Activated gamma-delta T cell treated with Interleukin-2 at 50 U/mL for 16 hours (primary cell): ENCODE measurements around the gene NPHP4.
"Not testable (repeated sequence)": the region's sequence is repeated elsewhere in the genome, so short reads cannot be mapped to it uniquely, and the experiment has no call there.

Experiments
- DNase-seq: peaks from one replicate; pipeline ENCODE4 v3.0.0-alpha.2; 2020

Gene NPHP4

DNA sequence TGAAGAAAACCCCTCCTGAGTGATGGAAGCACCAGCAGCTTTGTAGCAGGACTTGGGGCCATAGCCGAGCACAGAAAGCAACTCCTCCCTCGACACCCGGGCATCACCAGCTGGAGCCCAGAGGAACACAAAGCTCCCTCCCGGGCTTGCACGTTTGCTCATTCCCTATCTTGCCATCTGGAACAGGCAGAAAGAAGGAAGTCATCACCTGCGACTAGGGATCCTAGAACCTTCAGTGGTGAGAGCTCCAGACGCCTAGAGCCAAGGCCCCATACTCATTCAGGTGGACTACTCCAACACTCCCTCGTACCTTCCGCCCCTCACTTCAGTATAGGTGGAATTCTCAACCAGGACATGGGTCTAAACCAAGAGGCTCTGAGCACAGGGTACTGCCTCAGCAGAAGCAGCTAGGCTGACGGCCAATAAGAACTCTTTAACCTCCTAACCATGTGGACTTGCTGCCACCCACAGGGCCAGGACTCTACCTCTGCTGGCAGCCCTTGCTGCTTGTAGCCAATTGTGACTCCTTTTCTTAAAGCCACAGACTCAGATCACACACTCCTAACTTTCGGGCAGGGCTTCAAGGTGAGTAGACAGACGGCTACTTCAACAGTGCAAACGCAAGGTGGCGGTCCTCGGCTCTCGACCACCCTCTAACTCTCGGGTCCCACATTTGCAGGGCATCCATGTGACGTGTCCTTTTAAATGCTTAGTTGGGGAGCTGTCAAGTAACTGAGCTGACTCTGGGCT lies 65.4 kb downstream of the NPHP4 start:
- DNase-seq, result no peak

DNA sequence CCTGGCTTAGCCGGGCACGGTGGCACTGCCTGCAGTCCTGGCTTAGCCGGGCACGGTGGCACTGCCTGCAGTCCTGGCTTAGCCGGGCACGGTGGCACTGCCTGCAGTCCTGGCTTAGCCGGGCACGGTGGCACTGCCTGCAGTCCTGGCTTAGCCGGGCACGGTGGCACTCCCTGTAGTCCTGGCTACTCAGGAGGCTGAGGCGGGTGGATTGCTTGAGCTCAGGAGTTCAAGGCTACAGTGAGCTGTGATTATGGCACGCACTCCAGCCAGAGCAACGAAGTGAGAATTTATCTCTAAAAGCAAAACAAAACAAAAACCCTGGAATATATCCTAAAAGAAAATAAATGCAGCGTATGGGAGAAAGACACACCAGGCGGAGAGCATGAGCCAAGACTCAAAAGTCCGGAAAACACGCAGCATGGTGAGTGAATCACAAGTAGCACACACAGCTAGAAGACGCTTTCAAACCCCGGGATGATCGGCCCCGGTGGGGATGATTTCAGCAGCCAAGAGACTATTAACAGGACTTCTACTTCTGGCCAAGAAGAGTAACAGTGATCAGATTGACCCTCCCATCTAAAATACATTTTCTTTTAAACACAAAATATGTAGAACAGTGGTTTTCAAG lies 69.4 kb downstream of the NPHP4 start:
- not testable (repeated sequence) for DNase-seq

DNA sequence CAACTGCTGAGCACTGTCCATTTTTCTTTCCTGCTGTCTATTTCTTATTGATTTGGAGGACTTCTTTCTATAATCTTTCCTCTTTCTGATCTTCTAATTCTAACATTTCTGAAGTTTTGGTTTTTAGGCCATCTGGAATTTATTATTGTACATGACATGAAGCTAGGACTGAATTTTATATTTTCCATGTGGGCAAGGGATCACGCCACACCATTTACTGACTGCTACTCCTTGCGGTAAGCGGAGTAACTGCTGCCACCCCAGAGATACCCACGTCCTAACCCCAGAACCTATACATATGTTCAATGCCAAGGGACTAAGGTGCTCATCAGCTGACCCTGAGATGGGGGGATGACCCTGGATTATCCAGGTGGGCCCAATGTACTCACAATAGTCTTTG lies 70.6 kb downstream of the NPHP4 start:
- DNase-seq, result no peak

DNA sequence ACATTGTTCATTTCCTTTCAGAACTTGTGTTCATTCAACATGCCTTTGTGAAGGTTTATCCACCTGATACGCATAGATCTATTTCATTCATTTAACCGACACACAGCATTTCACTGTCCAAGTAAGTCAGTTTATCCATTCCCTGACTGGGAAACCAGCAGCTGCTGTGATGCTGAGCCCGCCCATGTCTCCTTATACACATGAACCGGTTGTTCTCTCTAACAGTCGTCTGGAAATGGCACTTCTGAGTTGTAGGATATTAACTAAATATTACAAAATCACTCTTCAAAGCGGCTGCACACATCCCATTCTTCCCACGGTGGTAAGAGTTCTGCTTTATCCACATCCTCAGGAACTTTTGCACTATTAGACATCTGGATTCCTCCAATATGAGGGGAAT lies 71.1 kb downstream of the NPHP4 start:
- no peak for DNase-seq

DNA sequence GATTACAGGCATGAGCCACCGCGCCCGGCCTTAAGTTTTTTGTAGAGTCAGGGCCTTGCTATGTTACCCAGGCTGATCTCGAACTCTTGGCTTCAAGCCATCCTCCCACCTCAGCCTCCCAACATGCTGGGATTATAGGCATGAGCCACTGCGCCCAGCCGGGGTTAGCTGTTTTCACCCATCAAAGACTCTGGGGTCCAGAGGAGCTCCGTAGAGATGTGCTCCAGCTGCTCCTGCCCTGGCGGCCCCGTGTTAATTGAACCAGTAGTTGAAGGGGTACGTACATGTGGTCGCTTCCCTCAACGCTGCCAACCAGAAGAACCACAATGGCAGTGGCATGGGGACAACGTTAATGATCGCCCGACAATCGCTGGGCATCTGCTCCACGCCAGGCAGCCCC lies 72.0 kb downstream of the NPHP4 start:
- DNase-seq, result no peak

DNA sequence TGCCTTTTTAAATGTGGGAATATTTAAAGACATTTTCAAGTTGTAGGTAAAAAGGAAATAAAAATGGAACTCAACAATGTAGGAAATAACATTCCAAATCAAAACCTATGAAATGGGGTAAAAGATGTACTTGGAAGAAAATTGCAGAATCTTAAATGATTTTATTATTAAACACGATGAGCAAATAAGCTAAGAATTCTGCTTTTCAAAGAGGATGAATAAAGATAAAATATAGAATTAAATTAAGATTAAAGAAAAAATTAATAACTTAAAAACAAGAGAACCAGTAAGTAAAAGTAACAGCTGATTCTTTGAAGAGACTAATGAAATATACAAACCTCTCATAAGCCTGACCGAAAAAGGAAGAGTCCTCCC lies 74.0 kb downstream of the NPHP4 start:
- no peak for DNase-seq

DNA sequence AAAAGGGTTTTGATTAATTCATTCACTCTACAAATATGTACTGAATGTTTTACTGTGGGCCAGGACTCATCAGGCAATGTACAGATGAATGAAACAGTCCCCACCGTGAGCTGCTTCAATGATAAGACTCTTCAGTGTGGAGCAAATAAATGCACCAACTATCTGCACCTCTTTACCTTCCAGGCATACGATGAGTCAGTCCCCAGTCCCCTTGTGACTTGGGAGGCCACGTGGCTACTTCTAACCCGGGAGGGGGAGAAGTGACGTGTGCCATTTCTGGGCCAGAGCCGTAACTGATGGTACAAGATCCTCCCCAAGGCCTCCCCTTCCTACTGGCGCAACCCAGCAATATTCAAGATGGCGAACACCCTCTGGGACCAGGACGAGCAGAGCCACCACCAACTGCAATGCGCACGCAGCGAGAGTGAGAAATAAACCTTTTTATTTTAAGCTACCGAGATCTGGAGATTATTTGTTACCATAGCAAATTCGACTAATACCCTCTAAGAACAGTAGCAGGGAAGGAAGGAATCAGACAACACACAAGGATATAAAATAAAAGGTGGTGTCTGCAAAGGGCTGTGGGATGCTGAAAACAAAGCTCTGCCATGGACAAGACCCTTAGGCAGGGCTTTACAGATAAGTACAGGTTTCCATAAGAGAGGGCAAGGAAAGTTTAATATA lies 74.5 kb downstream of the NPHP4 start:
- DNase-seq, result no peak

DNA sequence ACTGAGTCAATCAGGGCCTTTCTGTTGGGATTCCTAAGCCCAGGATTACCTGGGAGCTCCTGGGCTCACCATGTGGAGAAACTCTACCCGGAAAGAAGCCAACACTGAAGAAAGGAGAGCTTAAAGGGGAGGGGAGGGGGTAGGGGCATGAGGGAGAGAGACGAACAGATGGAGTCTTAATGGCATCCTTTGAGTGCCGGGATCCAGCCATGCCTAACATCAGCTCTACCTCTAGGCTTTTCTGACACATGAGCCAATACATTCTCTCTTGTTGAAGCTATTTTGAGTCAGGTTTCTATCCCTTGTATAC lies 75.0 kb downstream of the NPHP4 start:
- no peak for DNase-seq

DNA sequence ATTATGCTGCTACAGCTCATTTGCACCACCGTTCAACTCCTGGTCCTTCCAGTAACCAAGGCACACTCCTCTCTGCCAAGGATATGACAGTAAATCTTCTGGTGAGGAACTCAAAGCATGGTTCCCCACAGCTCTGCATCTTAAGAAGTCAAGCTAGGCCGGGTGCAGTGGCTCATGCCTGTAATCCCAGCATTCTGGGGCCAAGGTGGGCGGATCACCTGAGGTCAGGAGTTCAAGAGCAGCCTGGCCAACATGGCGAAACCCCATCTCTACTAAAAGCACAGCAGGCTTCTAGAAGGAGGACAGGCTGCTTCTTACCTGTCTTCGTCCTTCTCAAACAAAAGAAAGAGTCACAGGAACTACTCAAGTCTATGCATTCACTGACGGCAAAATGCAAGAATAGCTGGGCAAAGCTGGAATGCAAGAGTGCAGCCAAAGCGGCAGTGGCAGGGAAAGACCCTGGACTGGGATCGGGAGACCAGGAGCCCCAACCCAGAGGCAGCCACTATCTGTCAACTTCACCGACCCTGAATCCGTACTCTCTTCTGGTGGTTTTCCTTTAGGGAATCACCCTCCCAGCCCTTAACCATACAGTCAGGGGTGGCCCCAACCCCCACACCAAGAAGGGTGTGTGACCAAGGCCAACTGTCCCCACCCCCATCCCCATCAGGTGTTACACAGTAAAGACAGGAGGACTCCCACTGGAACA lies 75.5 kb downstream of the NPHP4 start:
- DNase-seq, result no peak

DNA sequence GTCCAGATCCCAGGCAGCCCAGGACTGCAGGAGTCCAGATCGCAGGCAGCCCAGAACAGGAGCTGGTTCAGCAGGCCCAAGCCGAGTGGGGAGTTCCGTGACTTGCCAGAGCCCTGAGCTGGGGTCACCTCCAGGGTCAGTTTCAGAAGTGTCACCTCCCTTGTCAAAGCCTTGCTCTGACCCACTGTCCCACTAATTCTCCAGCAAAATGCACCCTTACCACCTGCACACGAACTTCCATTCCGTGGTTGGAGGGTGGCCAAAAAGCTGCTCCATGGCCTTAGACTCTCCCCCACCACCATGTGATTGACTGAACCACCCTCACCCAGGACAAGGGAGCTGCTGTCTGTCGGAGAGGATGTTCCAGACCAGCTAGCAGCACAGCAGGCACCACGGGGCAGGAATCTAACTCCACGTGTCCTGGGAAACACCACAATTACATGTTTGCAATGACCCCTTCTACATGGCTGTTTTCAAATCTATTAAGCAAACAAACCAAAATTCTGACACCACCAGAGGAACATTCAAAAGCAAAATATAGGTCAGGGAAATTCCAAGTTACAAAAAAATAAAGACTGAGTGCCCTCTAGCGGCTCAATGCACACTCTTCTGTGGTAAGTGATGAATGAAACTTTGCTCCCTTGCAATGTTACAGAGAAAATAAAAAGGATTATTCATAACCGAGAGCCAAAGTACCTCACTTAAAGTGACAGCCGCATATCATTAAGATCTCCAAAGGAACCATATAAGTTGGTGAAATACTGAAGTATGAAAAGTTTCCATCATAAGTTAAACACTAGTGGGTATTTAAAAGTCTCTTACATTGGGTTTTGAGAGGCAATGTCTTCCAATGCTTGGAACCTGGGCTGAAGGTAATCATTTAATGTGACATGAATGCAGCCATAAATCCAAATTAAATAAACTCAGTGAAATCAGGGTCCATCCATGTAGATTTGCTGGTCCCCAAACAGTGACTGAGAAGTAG lies 76.3 kb downstream of the NPHP4 start:
- DNase-seq, result no peak

DNA sequence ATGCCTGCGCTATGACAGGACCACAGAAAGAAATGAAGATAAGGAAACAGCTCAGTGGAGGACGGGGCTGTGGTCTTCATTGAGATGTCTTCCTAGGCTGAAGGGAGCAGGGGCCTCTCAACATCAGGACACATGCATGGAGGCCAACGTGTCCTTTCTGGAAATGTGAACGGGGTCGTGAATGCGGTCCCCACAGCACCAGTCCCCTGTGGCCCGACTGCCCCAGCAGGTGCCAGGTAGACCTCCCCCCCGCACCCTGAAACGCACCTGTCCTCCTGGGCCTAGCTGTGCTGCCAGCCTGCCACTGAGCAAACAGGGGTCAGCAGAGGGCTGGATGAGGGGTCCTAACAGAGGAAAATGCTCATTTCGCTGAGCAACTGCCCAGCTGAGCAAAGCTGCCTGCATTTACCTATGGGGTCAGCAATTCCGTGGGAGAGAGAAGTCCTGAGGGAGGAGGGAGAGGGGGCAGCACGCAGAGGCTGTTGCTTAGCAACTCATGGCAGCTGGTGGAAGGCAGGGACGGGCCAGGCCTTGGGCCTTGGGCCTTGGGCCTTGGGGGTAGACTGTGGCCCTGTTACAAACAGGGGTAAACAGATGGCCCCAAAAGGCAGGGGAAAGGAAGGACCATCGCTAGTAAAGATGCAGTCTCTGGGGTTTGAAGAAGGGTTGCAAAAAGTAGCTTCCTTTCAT lies 77.4 kb downstream of the NPHP4 start:
- DNase-seq, result no peak

DNA sequence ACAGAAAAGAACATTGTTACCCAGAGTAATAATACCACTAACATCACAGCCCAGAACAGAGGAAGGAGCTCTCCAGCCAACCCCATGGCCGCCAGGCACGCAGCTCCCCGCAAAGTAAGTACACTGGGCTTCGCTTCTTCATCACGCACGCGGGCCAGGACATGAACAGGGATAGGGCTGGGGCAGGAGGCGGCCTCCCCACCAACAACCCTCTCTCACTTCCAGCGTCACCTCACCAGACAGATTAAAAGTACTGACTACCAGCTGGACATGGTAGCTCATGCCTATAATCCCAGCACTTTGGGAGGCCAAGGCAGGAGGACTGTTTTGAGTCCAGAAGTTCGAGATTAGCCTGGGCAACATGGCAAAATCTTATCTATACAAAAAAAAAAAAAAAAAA lies 78.3 kb downstream of the NPHP4 start:
- no peak for DNase-seq

DNA sequence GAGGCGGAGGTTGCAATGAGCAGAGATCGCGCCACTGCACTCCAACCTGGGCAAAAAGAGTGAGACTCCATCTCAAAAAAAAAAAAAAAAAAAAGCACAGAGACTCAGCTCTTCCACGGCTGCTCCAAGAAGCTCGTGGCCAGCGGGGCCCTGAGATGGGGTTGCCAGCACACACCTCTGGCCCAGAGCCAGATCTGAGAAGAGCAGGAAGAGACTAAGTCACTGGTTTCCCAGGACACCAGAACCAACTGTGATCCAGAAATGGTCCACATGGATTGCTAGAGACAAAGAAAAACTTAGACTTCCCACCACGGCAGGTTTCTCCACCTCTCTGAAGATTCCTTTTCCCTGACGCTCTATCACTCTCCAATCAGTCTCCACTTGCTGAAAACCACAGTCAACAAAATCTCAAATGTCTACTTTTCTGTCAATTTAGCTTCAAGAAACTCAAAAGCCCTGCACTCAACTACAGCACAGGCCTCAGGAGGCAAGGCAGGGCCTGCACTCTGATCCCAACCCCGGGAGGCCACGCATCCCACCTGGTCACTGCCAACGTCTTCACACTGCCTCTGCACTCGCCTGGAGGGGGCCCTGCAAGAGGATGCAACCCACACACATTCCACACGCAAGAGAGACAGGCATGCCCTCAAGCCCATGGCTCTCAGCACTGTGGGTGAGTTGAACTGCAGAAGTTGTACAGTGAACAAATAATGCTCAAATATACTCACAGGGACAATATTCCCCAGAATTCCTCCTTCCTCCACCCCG lies 79.0 kb downstream of the NPHP4 start:
- DNase-seq, result no peak

DNA sequence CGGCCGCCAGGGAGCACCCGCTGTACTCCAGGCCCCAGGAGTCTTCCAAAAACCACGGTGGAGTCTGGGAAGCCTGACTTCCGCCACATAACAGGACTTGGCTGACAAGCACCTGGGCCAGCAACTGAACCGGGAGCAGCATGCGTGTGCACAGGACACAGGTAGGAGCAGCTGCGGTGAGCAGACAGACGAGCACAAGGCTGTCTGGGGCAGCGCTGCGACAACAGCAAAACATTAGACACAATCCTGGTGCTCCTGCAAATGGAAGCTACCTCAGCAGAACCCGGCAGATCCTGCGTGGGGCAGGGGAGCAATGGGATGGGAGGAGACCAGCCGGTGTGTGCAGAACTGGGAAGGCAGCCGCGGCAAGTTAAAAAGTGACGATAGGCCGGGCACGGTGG lies 80.4 kb downstream of the NPHP4 start:
- DNase-seq, result no peak

DNA sequence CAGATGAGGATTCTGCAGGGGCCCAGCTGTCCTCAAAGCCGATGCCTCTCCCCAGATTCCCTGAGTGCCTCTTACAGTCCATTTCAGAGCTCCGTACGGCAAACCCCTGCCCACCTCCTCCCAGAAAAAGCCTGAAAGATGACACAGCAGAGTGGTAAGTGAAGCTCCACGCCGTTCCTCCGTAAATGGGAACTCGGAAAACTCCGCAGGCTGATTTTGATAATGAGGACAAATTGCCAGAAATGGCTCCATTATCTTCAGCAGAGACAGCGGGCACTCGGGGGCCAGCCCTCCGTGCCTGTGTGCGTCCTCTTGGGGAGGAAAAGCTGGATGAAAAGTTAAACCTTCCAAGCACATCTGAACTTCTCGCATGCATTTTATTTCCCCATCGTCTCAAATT lies 81.1 kb downstream of the NPHP4 start:
- no peak for DNase-seq

DNA sequence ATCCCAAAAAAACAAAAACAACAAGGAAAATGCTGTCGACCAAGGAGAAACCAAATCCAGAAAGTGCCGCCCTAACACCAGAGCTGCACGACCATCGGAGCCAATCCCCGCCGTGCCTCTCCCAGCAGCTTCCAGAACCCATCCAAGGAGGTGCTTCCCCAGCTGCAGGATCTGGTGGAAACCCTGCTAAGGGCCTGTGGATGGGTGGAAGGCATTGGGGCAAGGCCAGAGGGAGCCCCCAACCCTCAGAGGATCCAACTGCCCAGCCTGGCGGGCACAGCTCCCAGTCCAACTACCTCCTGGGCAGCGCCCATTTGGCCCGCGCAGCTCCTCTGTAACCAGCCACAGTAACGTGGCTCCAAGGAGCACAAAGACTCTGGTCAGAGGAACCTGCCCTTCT lies 81.6 kb downstream of the NPHP4 start:
- DNase-seq, result no peak

DNA sequence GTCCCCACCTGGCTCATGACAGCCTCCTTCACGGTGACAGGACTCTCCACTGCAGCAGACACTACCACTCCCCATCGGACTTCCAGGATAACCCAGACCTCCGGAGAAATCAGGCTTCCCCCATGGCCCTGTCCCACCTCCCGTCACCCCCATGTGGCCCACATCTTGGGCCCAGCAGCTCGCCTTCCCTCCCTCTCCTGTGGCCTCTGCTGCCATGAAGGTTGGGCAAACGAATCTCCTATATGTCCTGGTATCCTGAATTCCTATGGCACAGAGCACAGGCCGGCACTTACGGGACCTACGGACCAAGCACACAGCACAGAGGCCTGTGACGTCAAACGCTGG lies 82.0 kb downstream of the NPHP4 start:
- DNase-seq, result no peak

DNA sequence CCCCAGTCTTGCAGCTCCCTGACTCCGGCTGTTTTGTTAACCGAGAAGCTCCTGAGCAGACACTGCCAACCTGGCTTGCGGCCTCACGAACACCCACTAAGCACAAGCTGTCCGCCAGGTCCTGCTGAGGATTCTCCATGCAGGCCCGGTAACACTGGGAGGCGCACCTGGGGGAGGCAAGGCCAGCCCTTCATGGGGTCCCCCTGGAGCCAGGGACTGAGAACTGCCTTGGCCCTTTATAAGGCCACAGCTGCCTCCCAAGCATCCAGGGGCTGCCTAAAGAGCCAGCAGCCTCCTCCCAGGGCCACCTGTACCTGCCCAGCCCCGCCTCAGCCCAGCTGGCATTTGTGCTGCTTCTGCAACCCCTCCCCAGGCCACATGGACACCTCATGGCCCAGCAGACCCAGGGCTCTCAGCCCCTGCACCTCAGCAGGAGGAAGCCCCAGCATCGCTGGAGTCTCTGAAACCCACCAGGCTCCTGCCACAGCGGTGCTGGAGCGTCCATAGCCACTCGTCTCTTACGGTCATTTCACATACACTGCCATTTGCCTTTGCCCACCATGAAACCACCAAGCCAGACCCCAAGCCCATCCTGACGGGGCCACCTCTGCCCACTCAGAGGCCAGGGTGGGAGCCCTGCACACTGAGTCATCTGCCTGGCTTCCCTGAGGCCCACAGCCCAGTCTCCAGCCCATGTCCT lies 82.5 kb downstream of the NPHP4 start:
- DNase-seq, result no peak

DNA sequence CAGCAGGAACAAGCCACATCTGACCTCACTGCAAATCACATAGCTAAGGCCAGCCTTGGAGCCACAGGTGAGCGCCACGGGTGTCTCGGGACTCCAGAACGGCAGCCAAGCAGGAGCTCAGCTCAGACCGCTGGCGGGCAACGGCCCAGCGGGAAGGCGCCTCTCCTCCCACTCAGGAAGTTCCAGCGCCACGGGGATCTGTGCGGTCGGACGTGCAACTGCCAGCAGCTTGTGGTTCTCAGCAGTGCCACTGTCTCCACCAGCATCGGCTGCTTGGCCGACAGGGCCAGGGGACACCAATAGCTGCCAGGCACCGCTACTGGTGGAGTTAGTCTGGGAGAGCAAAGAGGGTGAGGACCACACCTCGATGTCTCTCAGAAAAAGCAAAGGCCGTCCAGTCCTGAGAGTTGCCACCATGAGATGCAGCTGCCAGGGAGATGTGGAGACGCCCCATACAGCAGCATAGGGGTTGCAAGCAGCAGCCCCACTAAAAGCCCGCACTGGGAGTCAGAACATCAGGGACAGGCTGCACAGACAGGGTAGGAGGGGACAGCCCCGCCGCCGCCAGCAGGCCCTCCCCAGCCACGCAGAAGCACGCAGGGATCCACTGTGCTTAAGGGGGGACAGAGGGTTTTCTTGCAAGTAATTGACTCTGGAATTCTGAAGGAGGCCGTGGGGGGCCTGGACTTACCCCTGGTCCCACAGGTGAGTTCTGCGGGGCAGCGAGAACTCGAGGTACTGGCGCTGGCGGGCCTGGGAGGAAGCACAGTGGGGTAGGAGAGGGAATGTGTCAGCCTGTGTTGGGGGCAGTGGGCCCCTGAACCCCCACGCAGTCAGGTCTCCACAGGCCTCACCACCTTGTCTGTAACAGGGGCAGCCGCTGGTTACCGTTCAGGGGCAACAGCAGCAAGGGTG lies 83.5 kb downstream of the NPHP4 start:
- DNase-seq, result no peak

DNA sequence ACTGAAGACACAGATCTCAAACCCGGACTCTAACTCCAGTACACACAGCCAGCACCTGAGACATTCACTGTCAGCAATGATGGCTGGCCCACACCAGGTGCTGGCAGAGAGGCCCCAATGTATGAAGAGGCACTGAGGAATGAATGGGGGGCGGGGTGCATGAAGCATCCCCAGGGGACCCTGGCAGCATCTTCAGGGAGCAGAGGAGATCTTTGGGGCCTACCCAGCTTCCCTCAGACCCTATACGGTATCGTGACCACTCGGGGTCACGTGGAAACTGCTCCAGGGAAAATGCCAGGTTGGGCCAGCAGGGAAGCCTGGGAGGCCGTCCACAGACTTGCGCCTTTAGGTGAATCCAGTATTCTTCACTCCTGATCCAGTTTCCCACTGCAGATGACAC lies 84.3 kb downstream of the NPHP4 start:
- no peak for DNase-seq
